Naive thymus-derived CD8-positive, alpha-beta T cell (primary cell): ENCODE measurements around the gene ORC2. TPM values are rescaled to one million over a fixed set of nuclear protein-coding genes. Genes with fewer than 3 reads are reported as not detected.
"Not testable (repeated sequence)": the region's sequence is repeated elsewhere in the genome, so short reads cannot be mapped to it uniquely, and the experiment has no call there.

Experiments
- ATAC-seq, 2 donors: fragments of 150-1000 bp; cut with Tn5 transposase in 1 of 2; sonication (Bioruptor Pico), chemical (Tn5 transposase) in 1 of 2; 1 replicate in 1 of 2; 2 replicates in 1 of 2; pipeline ENCODE4 v1.10.0; 2021; ENCODE audit warnings: mild to moderate bottlenecking in 2 of 2, moderate library complexity in 2 of 2
- POLR2A ChIA-PET: fragments of 350-600 bp; sonication (Branson Sonifier 250); formaldehyde crosslinking; loops from one replicate; lab custom pipeline; 2021; ENCODE audit warnings: antibody characterized with exemption; lab: Charles Lee
- DNase-seq, 10 donors: peaks; one replicate each; pipeline versions ENCODE4 v3.0.0 to v3.0.0-alpha.2; 2020 to 2022
- H3K27ac Mint-ChIP-seq, 10 donors: one replicate each; pipeline ENCODE4 v1.8.0; 2020 to 2022; ENCODE audit warnings: mild to moderate bottlenecking in 10 of 10, mixed read lengths in 10 of 10, moderate library complexity in 4 of 10, inconsistent platforms in 1 of 10
- H3K27me3 Mint-ChIP-seq, 5 donors: one replicate each; pipeline ENCODE4 v1.8.0; 2021 to 2022; ENCODE audit warnings: mixed read lengths in 5 of 5
- H3K36me3 Mint-ChIP-seq, 3 donors: one replicate each; pipeline ENCODE4 v1.8.0; 2020 to 2022; ENCODE audit warnings: mixed read lengths in 3 of 3, mild to moderate bottlenecking in 2 of 3, inconsistent platforms in 1 of 3
- H3K4me1 Mint-ChIP-seq, 4 donors: one replicate each; pipeline ENCODE4 v1.8.0; 2021 to 2022; ENCODE audit warnings: mixed read lengths in 4 of 4
- H3K4me3 Mint-ChIP-seq, 10 donors: one replicate each; pipeline ENCODE4 v1.8.0; 2020 to 2022; ENCODE audit warnings: mild to moderate bottlenecking in 10 of 10, mixed read lengths in 10 of 10, moderate library complexity in 6 of 10, inconsistent platforms in 1 of 10
- H3K9me3 Mint-ChIP-seq, 9 donors: one replicate each; pipeline ENCODE4 v1.8.0; 2020 to 2022; ENCODE audit warnings: mixed read lengths in 9 of 9, mild to moderate bottlenecking in 3 of 9, inconsistent platforms in 1 of 9, moderate library complexity in 1 of 9
- polyA plus RNA-seq, 3 donors: library from polyadenylated mRNA; unstranded; fragments of 300-500 nt; fragmentation: Illumina TruSeq; gene quantifications; one replicate each; pipeline ENCODE4 v1.2.3, GENCODE V29; 2021
- total RNA-seq, 8 experiments: library from RNA in 2 of 8; stranded (reverse) in 2 of 8; gene quantifications; one replicate each; pipeline ENCODE4 v1.2.3 and lab custom pipeline; 2021 to 2026

Gene ORC2
- total and polyA plus RNA-seq, 5 experiments from 2014 or later = 9.4 to 66.8 (median 11.1) TPM

GRCh38 chr2:200929334-200930249 is 33.9 kb downstream of the ORC2 start:
- POLR2A ChIA-PET = interaction anchor here (0.7 kb wide), 1 partner anchor 27 kb away, joined by 3 read pairs; no protein-coding TSS in a partner anchor
- Mint-ChIP-seq H3K9me3 (no peaks in the 10 kb centered on the region), H3K36me3 (peaks cover 5 to 74% (median 21%) of the 10 kb centered on the region in 3 donors), H3K4me3 (no peak overlapping the region), H3K27ac (peak overlapping the region in 8 of 10 donors; percentile 1 to 88 (median 26)), H3K27me3 (no peaks in the 10 kb centered on the region), H3K4me1 (peaks cover 0 to 4% (median 0%) of the 10 kb centered on the region in 4 donors)
- ATAC-seq = no peak
- DNase-seq = no peak

GRCh38 chr2:200922439-200922838 is 41.0 kb downstream of the ORC2 start:
- POLR2A ChIA-PET = interaction anchor here (0.7 kb wide), 1 partner anchor 352 kb away, joined by 3 read pairs; no protein-coding TSS in a partner anchor
- no peak for ATAC-seq

DNA sequence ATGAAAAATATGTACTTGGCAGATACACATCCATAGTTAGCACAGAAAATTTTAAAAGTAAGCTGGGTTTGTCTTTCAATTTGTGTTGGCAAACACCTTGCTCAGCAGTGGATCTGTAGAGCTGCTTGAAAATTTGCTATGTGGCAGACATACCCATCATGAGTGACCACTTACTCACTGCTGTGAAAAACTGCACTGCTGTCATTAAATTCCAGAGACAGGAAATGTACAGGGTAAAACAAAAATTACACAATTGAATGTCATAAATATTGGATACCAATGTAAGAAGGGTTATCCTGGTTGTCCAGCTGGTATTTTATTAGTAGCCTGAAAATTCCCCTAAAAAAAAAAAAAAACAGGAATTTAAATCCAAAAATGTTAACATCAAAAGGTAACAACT is 49.8 kb downstream of the ORC2 start:
- no peak for ATAC-seq
- Mint-ChIP-seq H3K4me1 (no peaks in the 10 kb centered on the region), H3K9me3 (no peaks in the 10 kb centered on the region), H3K36me3 (peaks cover 8 to 84% (median 16%) of the 10 kb centered on the region in 3 donors), H3K27me3 (no peaks in the 10 kb centered on the region), H3K27ac (peak overlapping the region in 2 of 10 donors; percentile 4 to 26), H3K4me3 (no peak overlapping the region)
- POLR2A ChIA-PET = interaction anchor here (0.6 kb wide), 1 partner anchor 201 kb away, joined by 4 read pairs; no protein-coding TSS in a partner anchor
- no peak for DNase-seq

More at GRCh38 chr2:200922439-200922838, 41.0 kb downstream of the ORC2 start:
- no peaks in the 10 kb centered on the region for H3K4me1 Mint-ChIP-seq
- H3K27me3 Mint-ChIP-seq = no peaks in the 10 kb centered on the region
- H3K9me3 Mint-ChIP-seq = no peaks in the 10 kb centered on the region
- no peak for DNase-seq
- no peak overlapping the region for H3K4me3 Mint-ChIP-seq
- H3K36me3 Mint-ChIP-seq = peaks cover 0 to 81% (median 19%) of the 10 kb centered on the region in 3 donors
- peak overlapping the region in 5 of 10 donors; percentile 9 to 52 (median 11) for H3K27ac Mint-ChIP-seq

DNA sequence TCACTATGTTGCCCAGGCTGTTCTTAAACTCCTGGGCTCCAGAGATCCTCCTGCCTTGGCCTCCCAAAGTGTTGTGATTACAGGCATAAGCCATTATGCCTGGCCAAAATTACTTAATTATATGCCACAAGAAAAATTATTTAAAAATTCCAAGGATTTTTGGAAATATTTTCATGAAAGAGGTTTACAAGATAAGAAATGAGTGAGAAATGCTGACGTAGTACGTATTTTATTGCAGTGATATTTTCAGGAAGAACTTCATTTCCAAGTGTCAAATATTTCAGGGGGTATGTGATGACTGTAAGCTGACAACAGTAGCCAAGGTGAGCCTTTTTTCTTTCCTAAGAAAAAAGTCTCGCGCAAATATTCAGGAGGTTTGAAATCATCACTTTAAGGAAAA is 53.5 kb downstream of the ORC2 start:
- POLR2A ChIA-PET = no interaction called here
- no peak for DNase-seq
- Mint-ChIP-seq H3K4me3 (no peak overlapping the region), H3K27me3 (no peaks in the 10 kb centered on the region), H3K27ac (peak overlapping the region in 1 of 10 donors; percentile 16), H3K9me3 (no peaks in the 10 kb centered on the region), H3K4me1 (peaks cover 0 to 3% (median 0%) of the 10 kb centered on the region in 4 donors), H3K36me3 (peaks cover 8 to 66% (median 10%) of the 10 kb centered on the region in 3 donors)
- ATAC-seq = no peak

DNA sequence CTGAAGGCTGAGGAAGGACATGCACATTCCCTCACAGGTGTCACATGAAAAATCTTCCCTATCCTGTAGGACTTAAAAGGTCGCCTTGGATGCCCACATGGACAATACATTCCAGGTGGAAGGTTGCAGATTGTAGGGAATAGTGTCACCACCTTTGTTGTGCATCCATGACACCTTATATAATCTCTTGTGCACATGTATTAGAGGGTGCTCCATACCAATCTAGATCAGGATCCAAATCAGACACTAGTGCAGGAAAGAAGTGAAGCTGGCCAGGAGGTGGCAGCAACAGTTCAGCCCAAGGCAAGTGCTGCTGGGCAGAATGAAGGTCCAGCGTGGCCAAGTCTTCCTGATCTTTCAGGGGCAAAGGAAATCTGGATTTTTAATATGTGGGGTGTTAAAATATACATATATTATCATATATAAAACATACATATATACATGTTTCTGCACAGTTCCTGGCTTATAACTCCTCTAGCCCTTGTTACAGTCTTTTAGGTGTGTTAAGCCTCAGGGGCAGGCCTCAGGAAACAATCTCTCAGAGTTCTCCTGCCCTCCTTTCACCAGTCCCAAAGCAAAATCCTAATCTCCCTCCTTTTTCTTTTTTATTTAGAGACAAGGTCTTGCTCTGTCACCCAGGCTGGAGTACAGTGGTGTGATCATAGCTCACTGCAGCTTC is 57.7 kb downstream of the ORC2 start:
- DNase-seq (peak in 6 of 10 donors; percentile 13 to 67 (median 18)), ATAC-seq (no peak)
- H3K4me3 Mint-ChIP-seq = no peak overlapping the region
- POLR2A ChIA-PET = interaction anchor here (0.7 to 1.3 kb wide), 2 partner anchors 163 to 1391 kb away, joined by 3 read pairs; no protein-coding TSS in a partner anchor
- peaks cover 0 to 54% (median 7%) of the 10 kb centered on the region in 3 donors for H3K36me3 Mint-ChIP-seq
- peaks cover 4 to 9% (median 7%) of the 10 kb centered on the region in 4 donors for H3K4me1 Mint-ChIP-seq
- H3K9me3 Mint-ChIP-seq = no peaks in the 10 kb centered on the region
- H3K27ac Mint-ChIP-seq = peak overlapping the region in 4 of 10 donors; percentile 21 to 57 (median 34)
- no peaks in the 10 kb centered on the region for H3K27me3 Mint-ChIP-seq

- Mint-ChIP-seq H3K4me1 (peaks cover 4 to 9% (median 7%) of the 10 kb centered on the region in 4 donors), H3K4me3 (no peak overlapping the region), H3K27ac (peak overlapping the region in 9 of 10 donors; percentile 25 to 92 (median 76)), H3K27me3 (no peaks in the 10 kb centered on the region), H3K9me3 (no peaks in the 10 kb centered on the region), H3K36me3 (peaks cover 0 to 63% (median 7%) of the 10 kb centered on the region in 3 donors)
- ATAC-seq (peak; percentile 100), DNase-seq (peak; percentile 25 to 86 (median 72))
- POLR2A ChIA-PET = interaction anchor here (0.7 to 1.2 kb wide), 6 partner anchors 12 to 259 kb away, joined by 3 to 7 read pairs (median 3); partner anchors contain the start of genes CFLAR, CLK1, NIF3L1 and PPIL3
Measured at GRCh38 chr2:200901459-200902072, 61.9 kb downstream of the ORC2 start.

GRCh38 chr2:200899482-200899881 is 64.0 kb downstream of the ORC2 start:
- Mint-ChIP-seq H3K27me3 (no peaks in the 10 kb centered on the region), H3K9me3 (no peaks in the 10 kb centered on the region), H3K27ac (peak overlapping the region in 3 of 10 donors; percentile 25 to 33 (median 27)), H3K4me1 (peaks cover 6 to 8% (median 7%) of the 10 kb centered on the region in 4 donors), H3K4me3 (no peak overlapping the region), H3K36me3 (peaks cover 6 to 76% (median 10%) of the 10 kb centered on the region in 3 donors)
- no peak for DNase-seq
- POLR2A ChIA-PET = no interaction called here
- no peak for ATAC-seq

- Mint-ChIP-seq H3K4me1 (peaks cover 28 to 64% (median 55%) of the 10 kb centered on the region in 4 donors), H3K27ac (peak within 1 kb of the TSS; percentile 94 to 100 (median 98)), H3K27me3 (no peaks in the 10 kb centered on the region), H3K36me3 (peaks cover 0 to 49% (median 4%) of the 10 kb centered on the region in 3 donors), H3K9me3 (no peaks in the 10 kb centered on the region), H3K4me3 (peak within 1 kb of the TSS; percentile 90 to 99 (median 96))
- POLR2A ChIA-PET = interaction anchor here (0.8 to 2.2 kb wide), 23 partner anchors 9 to 978 kb away, joined by 3 to 140 read pairs (median 4); partner anchors contain the start of genes BZW1, C2orf69, CASP8 and CFLAR
- peak; percentile 86 to 98 (median 96) for DNase-seq
- peak; percentile 79 to 80 for ATAC-seq
Measured at GRCh38 chr2:200888704-200889625, 74.5 kb downstream of the ORC2 start, which contains the start of the genes NIF3L1 and PPIL3. NIF3L1 (plus strand) TSS chr2:200889371; CDS start chr2:200891944, 2,573 bp downstream. PPIL3 (minus strand) TSS chr2:200889077; CDS start chr2:200887615, 1,462 bp downstream.

DNA sequence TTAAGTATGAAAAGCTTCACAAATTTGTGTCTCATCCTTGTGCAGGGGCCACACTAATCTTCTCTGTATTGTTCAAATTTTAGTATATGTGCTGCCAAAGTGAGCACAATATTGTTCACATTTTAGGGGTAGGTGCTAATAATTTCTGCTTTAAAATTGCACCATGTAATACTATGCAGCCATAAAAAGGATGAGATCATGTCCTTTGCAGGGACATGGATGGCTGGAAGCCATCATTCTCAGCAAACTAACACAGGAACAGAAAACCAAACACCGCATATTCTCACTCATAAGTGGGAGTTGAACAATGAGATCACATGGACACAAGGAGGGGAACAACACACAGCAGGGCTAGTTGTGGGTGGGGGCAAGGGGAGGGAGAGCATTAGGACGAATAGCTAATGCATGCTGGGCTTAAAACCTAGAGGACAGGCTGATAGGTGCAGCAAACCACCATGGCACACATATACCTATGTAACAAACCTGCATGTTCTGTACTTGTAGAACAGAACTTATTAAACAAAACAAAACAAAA is 81.7 kb downstream of the ORC2 start:
- ATAC-seq, POLR2A ChIA-PET, DNase-seq, H3K27me3 Mint-ChIP-seq, H3K9me3 Mint-ChIP-seq: not testable (repeated sequence)
- Mint-ChIP-seq H3K4me3 (peak overlapping the region in 1 of 10 donors; percentile 34), H3K36me3 (peaks cover 6 to 89% (median 37%) of the 10 kb centered on the region in 3 donors), H3K4me1 (peaks cover 3 to 23% (median 15%) of the 10 kb centered on the region in 4 donors), H3K27ac (peak overlapping the region in 2 of 10 donors; percentile 19 to 55)

DNA sequence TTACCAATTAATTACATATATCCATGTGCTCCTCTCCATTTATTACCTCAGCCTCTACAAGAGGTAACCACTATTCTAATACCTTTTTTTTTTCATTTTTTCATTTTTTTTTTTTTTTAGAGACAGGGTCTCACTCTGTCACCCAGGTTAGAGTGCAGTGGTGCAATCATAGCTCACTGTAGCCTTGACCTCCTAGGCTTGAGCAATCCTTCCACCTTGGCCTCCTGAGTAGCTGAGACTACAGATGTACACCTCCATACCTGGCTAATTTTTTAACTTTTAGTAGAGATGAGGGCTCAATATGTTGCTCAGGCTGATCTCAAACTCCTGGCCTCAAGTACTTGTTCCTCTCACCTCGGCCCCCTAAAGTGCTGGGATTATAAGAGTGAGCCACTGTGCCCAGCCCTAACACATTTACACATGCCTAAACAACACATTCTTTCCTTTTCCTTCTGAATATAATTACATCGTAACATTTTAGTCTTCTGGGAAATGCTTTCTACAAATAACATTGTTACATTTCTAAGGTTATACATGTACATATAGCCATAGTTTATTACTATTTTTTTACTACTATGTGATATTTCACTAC is 85.1 kb downstream of the ORC2 start:
- Mint-ChIP-seq H3K36me3 (peaks cover 6 to 90% (median 36%) of the 10 kb centered on the region in 3 donors), H3K9me3 (no peaks in the 10 kb centered on the region), H3K27me3 (no peaks in the 10 kb centered on the region), H3K4me3 (no peak overlapping the region), H3K27ac (no peak overlapping the region), H3K4me1 (peaks cover 0 to 11% (median 5%) of the 10 kb centered on the region in 4 donors)
- POLR2A ChIA-PET = interaction anchor here (0.7 to 1.4 kb wide), 4 partner anchors 11 to 19 kb away, joined by 5 to 9 read pairs (median 8); partner anchors contain the start of genes CLK1 and NIF3L1
- ATAC-seq = no peak
- no peak for DNase-seq
